GM12878 (cell line): Measurements from ENCODE around the gene GALNT9.

Source experiments
- DPF2 ChIP-seq: fragments of 450-650 bp; IDR thresholded peaks from 2 replicates; pipeline ENCODE4 v1.6.1; 2017; ENCODE audit warnings: mild to moderate bottlenecking
- MXI1 ChIP-seq: fragments of 150-350 bp; IDR thresholded peaks from 2 replicates; pipeline ENCODE4 v1.6.1; 2011; ENCODE audit warnings: low read depth, mild to moderate bottlenecking, inconsistent platforms, low read length, improper control_type of control experiment
- NFYB ChIP-seq: IDR thresholded peaks from 2 replicates; pipeline ENCODE4 v1.6.1; 2011; ENCODE audit warnings: low read depth, mild to moderate bottlenecking, low read length, improper control_type of control experiment, moderate library complexity; ENCODE audit not compliant: insufficient read depth
- POLR2A ChIP-seq: IDR thresholded peaks from 2 replicates; pipeline ENCODE4 v1.6.1; 2011; ENCODE audit warnings: low read depth, mild to moderate bottlenecking, low read length
- POLR2AphosphoS5 ChIP-seq: IDR thresholded peaks from 2 replicates; pipeline ENCODE4 v1.6.1; 2011; ENCODE audit warnings: mild to moderate bottlenecking, low read length, inconsistent platforms
- RAD21 ChIP-seq: IDR thresholded peaks from 2 replicates; pipeline ENCODE4 v1.6.1; 2011; ENCODE audit warnings: mild to moderate bottlenecking, low read depth, low read length, moderate library complexity; ENCODE audit not compliant: insufficient read depth
- SMC3 ChIP-seq: IDR thresholded peaks from 2 replicates; pipeline ENCODE4 v1.6.1; 2011; ENCODE audit warnings: low read length, improper control_type of control experiment, borderline replicate concordance
- SREBF1 ChIP-seq: IDR thresholded peaks from 2 replicates; pipeline ENCODE4 v1.6.1; 2012; ENCODE audit warnings: mild to moderate bottlenecking, low read length

DNA sequence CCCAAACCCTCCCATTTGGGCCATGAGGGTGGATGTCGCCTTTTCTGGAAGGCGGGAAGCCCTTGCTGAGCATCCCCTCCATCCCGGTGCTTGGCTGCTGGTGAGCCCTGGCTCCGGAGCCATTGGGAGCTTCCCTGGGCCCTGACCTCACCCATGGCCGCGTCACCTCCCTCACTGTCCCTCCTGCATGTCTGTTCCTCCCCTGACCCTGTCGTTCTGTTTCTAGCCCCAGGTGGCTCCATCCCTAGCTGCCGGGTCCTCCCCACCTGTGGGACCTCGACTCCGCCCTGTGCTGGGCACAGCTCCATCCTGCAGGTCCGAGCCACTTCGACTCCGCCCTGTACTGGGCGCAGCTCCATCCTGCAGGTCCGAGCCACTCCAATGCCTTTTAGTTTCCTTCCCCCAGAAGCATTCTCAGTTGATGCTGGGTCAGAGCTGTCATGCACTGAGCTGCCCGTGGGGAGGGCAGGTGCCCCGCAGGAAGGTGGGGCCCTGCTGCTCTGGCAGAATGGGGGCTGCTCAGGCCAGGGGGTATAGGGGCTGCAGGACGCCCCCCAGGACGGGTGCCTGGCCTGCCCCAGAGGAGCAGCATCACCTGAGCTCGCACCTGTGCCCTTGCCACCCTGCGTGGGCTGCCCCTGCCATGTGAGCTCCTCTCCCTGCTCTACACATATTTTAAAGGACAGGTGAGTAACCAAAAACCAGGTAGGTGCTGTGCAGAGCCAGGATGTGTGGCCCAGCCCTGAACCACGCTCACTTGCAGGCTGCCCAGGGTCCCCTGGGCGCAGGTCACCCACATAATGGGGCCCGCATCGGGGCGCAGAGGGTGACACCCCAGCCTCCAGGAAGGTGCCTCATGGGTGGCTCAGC, 166.1 kb downstream of the GALNT9 start:
- no peak for TF ChIP-seq RAD21
- TF ChIP-seq POLR2A = no peak
- TF ChIP-seq POLR2AphosphoS5 = no peak
- no peak for TF ChIP-seq MXI1
- TF ChIP-seq NFYB = no peak
- TF ChIP-seq DPF2 = no peak
- TF ChIP-seq SMC3 = no peak
- no peak for TF ChIP-seq SREBF1
